Epidermal melanocyte (primary cell): ENCODE data around the gene TTLL12.

Experiments used
- DNase-seq: peaks from one replicate; pipeline ENCODE4 v3.0.0; 2011; ENCODE audit warnings: low spot score; ENCODE audit not compliant: insufficient read length

The TTLL12 gene

GRCh38 chr22:43216738-43217137, 29.8 kb upstream of the TTLL12 start:
- DNase-seq, result no peak

GRCh38 chr22:43213962-43214361, 27.0 kb upstream of the TTLL12 start:
- DNase-seq, result no peak

- no peak for DNase-seq
These were observed 26.1 kb upstream of the TTLL12 start for GRCh38 chr22:43213051-43213450.

- no peak for DNase-seq
These were observed 25.6 kb upstream of the TTLL12 start for GRCh38 chr22:43212434-43212952.

- no peak for DNase-seq
These were observed 25.1 kb upstream of the TTLL12 start for GRCh38 chr22:43211941-43212433.

- DNase-seq, result no peak
These were observed 23.9 kb upstream of the TTLL12 start for GRCh38 chr22:43210631-43211515.

GRCh38 chr22:43209971-43210370, 23.0 kb upstream of the TTLL12 start:
- DNase-seq, result no peak

GRCh38 chr22:43209523-43209890, 22.6 kb upstream of the TTLL12 start:
- DNase-seq, result no peak

GRCh38 chr22:43208703-43209522, 22.0 kb upstream of the TTLL12 start:
- no peak for DNase-seq

GRCh38 chr22:43207849-43208702, 21.1 kb upstream of the TTLL12 start:
- no peak for DNase-seq

- no peak for DNase-seq
These were observed 20.5 kb upstream of the TTLL12 start for GRCh38 chr22:43207386-43207785.

- no peak for DNase-seq
These were observed 19.7 kb upstream of the TTLL12 start for GRCh38 chr22:43206509-43207161.

GRCh38 chr22:43205748-43206508, 19.0 kb upstream of the TTLL12 start:
- DNase-seq, result no peak

GRCh38 chr22:43205261-43205691, 18.3 kb upstream of the TTLL12 start:
- no peak for DNase-seq

- no peak for DNase-seq
These were observed 16.6 kb upstream of the TTLL12 start for GRCh38 chr22:43203471-43203981.

- no peak for DNase-seq
These were observed 15.9 kb upstream of the TTLL12 start for GRCh38 chr22:43202756-43203410.

GRCh38 chr22:43202326-43202725, 15.4 kb upstream of the TTLL12 start:
- no peak for DNase-seq

GRCh38 chr22:43201486-43202219, 14.7 kb upstream of the TTLL12 start:
- DNase-seq, result no peak
